K562 (cell line): ENCODE data around the gene SCYL1. TPM values are rescaled to one million over a fixed set of nuclear protein-coding genes. Genes with fewer than 3 reads are reported as not detected.
A peak's percentile ranks its signal among the peaks of the same experiment; 100 is the strongest.

Experiments
- CXXC5 ChIP-seq: fragments of 250-450 bp; sonication (Bioruptor Pico); IDR thresholded peaks from 2 replicates; pipeline ENCODE4 v1.8.0; 2022; ENCODE audit warnings: inconsistent platforms, mild to moderate bottlenecking, moderate library complexity
- E2F1 ChIP-seq: sonication (generic); formaldehyde crosslinking; IDR thresholded peaks from 2 replicates; pipeline ENCODE4 v1.8.1; 2023; ENCODE audit warnings: mild to moderate bottlenecking, missing genetic modification reagents, moderate library complexity
- FIP1L1 ChIP-seq: fragments of 200-400 bp; formaldehyde crosslinking; IDR thresholded peaks from 2 replicates; pipeline ENCODE4 v1.6.1; 2018; ENCODE audit warnings: mild to moderate bottlenecking, low read depth, low read length; ENCODE audit not compliant: poor library complexity, severe bottlenecking
- FOXM1 ChIP-seq, 2 experiments: fragments of 450-650 bp in 1 of 2; sonication (generic) in 1 of 2; formaldehyde crosslinking in 1 of 2; IDR thresholded peaks; 2 replicates each; pipeline versions ENCODE4 v1.6.1 to v1.9.0; 2017 to 2022; ENCODE audit warnings: low read depth in 2 of 2, mild to moderate bottlenecking in 2 of 2, missing genetic modification reagents in 1 of 2, moderate library complexity in 1 of 2
- HINFP ChIP-seq: fragments of 450-650 bp; conservative IDR thresholded peaks from 2 replicates; pipeline ENCODE4 v1.6.1; 2016; ENCODE audit warnings: missing genetic modification characterization, low read depth, mild to moderate bottlenecking, control low read depth, missing compliant biosample characterization
- HMGN3 ChIP-seq: IDR thresholded peaks from 2 replicates; pipeline ENCODE4 v1.6.1; 2011; ENCODE audit warnings: borderline replicate concordance, low read depth, mild to moderate bottlenecking, mixed read lengths, low read length; ENCODE audit not compliant: insufficient read length; ENCODE audit errors: extremely low read depth
- HNRNPLL ChIP-seq: fragments of 200-400 bp; formaldehyde crosslinking; IDR thresholded peaks from 2 replicates; pipeline ENCODE4 v1.6.1; 2017; ENCODE audit warnings: low read length, low read depth, mild to moderate bottlenecking; ENCODE audit not compliant: poor library complexity, severe bottlenecking
- KLF1 ChIP-seq: fragments of 450-650 bp; IDR thresholded peaks from 2 replicates; pipeline ENCODE4 v1.6.1; 2016; ENCODE audit warnings: missing genetic modification characterization, missing compliant biosample characterization
- MYC ChIP-seq, 2 experiments: fragments of 250-450 bp in 1 of 2; sonication (Bioruptor Pico) in 1 of 2; IDR thresholded peaks; 2 replicates each; pipeline versions ENCODE4 v1.5.1 to v1.6.1; 2012 to 2021; ENCODE audit warnings: low read depth in 2 of 2, borderline replicate concordance in 1 of 2, improper control_type of control experiment in 1 of 2, low read length in 1 of 2, mild to moderate bottlenecking in 1 of 2, moderate library complexity in 1 of 2
- NBN ChIP-seq: fragments of 450-650 bp; IDR thresholded peaks from 2 replicates; pipeline ENCODE4 v1.6.1; 2016; ENCODE audit warnings: low read depth, mild to moderate bottlenecking
- NFE2 ChIP-seq: IDR thresholded peaks from 2 replicates; pipeline ENCODE4 v1.6.1; 2014; ENCODE audit warnings: antibody characterized with exemption, low read depth
- NR2F6 ChIP-seq: fragments of 450-650 bp; formaldehyde crosslinking; IDR thresholded peaks from 2 replicates; pipeline ENCODE4 v1.4.0; 2020; ENCODE audit warnings: mild to moderate bottlenecking
- NRF1 ChIP-seq, 2 experiments: fragments of 450-650 bp; IDR thresholded peaks in 1 of 2; conservative IDR thresholded peaks in 1 of 2; 2 replicates each; pipeline ENCODE4 v1.6.1; 2014; ENCODE audit warnings: mild to moderate bottlenecking in 2 of 2
- PRMT5 ChIP-seq: sonication (generic); formaldehyde crosslinking; IDR thresholded peaks from 2 replicates; pipeline ENCODE4 v1.5.0; 2020; ENCODE audit warnings: missing genetic modification reagents
- RB1 ChIP-seq: fragments of 450-650 bp; IDR thresholded peaks from 2 replicates; pipeline ENCODE4 v1.6.1; 2017; ENCODE audit warnings: low read depth, mild to moderate bottlenecking
- SAFB ChIP-seq: fragments of 200-400 bp; formaldehyde crosslinking; IDR thresholded peaks from 2 replicates; pipeline ENCODE4 v1.6.1; 2017; ENCODE audit warnings: low read depth, low read length, borderline replicate concordance
- VEZF1 ChIP-seq: fragments of 200-800 bp; sonication (Bioruptor generic); IDR thresholded peaks from 2 replicates; pipeline ENCODE4 v1.6.1; 2017; ENCODE audit warnings: missing genetic modification characterization, missing compliant biosample characterization
- ZC3H11A ChIP-seq: IDR thresholded peaks from 2 replicates; pipeline ENCODE4 v1.6.1; 2012; ENCODE audit warnings: low read depth, low read length, improper control_type of control experiment
- ZNF146 ChIP-seq: IDR thresholded peaks from one replicate; pipeline ENCODE4 v1.6.1; 2018; ENCODE audit warnings: missing compliant biosample characterization; ENCODE audit not compliant: unreplicated experiment
- ZNF655 ChIP-seq: fragments of 250-450 bp; sonication (Bioruptor Pico); IDR thresholded peaks from 2 replicates; pipeline ENCODE4 v1.5.0; 2021
- polyA plus RNA-seq, 8 experiments: library from polyadenylated mRNA; depleted of rRNA in 4 of 8; stranded (reverse) in 5 of 8; unstranded in 3 of 8; fragments of >200 nt; fragmentation: Nextera tagmentation in 2 of 8; fragmentation: Illumina TruSeq in 1 of 8; extraction: Ambion mirVana in 2 of 8; extraction: Trizol in 1 of 8; gene quantifications; 2 replicates each; pipeline versions ENCODE4 v1.2.1 to v1.2.3, GENCODE V29; 2011 to 2014; ENCODE audit warnings: inconsistent platforms in 1 of 8, missing spikeins in 1 of 8
- total RNA-seq, 7 experiments: library from RNA; depleted of rRNA in 6 of 7; stranded (reverse); fragments of >200 nt in 6 of 7; fragmentation: Illumina TruSeq in 2 of 7; extraction: Trizol in 2 of 7; gene quantifications; 2 replicates each; pipeline versions ENCODE4 v1.2.1 to v1.2.3, GENCODE V29; 2011 to 2021; ENCODE audit warnings: low replicate concordance in 1 of 7

Gene SCYL1
- total and polyA plus RNA-seq, 9 of the 15 experiments (the other 6 are each of a cell fraction or from before 2014, with no cell fraction given): 1.9 to 145 (median 57.6) TPM

- TF ChIP-seq FIP1L1 (peak; percentile 59), HMGN3 (peak; percentile 96), FOXM1 (IDR thresholded peaks at IDR 0.05; ENCODE audit: low read depth) (no peak), FOXM1 (CRISPR knock-in tag; IDR thresholded peaks at IDR 0.05; ENCODE audit: low read depth) (no peak), RB1 (peak; percentile 96), NFE2 (no peak), NRF1 (conservative IDR thresholded peaks at IDR 0.05 in 1 of 2, IDR thresholded peaks at IDR 0.05 in 1 of 2) (peak; percentile 78 to 82), KLF1 (tag) (0 out of 2 replicates have a peak, but pooled peaks have one; percentile 28), E2F1 (CRISPR knock-in tag) (peak; percentile 46), SAFB (0 out of 2 replicates have a peak, but pooled peaks have one; percentile 29), PRMT5 (no peak), ZNF655 (CRISPR knock-in tag) (no peak), MYC (IDR thresholded peaks at IDR 0.05; ENCODE audit: low read depth, low read length) (peak; percentile 56; the same call in 1 of the 2 replicates), MYC (CRISPR knock-in tag; IDR thresholded peaks at IDR 0.05; ENCODE audit: borderline replicate concordance, low read depth) (no peak), ZNF146 (CRISPR knock-in tag) (no peak), HINFP (tag) (no peak), ZC3H11A (no peak), VEZF1 (CRISPR knock-in tag) (peak; percentile 98), NR2F6 (CRISPR knock-in tag) (no peak), HNRNPLL (no peak), NBN (no peak), CXXC5 (CRISPR knock-in tag) (peak; percentile 89)
Measured at GRCh38 chr11:65574109-65574810, 49.4 kb downstream of the SCYL1 start (continued).
